ENCODE results near the gene EEPD1. TPM values are rescaled to one million over a fixed set of nuclear protein-coding genes. Genes with fewer than 3 reads are reported as not detected.

EEPD1 gene
- total RNA-seq, 1 donor from 2014 or later = 7.1 TPM

DNA sequence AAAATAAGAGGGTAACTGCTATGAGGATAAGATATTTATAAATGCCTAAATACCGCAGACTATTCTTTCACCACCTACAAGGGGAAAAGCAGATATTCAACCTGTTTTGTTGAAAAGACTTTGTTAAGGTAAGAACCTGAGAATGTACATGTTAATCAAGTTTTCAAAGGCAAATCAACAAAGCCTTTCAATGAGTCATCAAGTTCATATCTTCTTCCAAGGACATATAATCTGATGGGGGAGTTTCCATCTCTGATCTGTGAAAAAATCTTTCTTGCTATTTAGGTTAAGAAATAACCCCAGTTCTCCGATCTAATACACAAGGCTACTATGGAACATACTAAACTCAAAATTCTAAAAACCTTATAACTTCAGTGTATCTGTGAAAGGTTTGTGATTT is 196.6 kb downstream of the EEPD1 start:
- Histone ChIP-seq H3K36me3 (no peaks in the 10 kb centered on the region), H3K4me1 (no peaks in the 10 kb centered on the region), H3K9me3 (replicated peaks) (no peaks in the 10 kb centered on the region), H3K4me3 (no peak overlapping the region), H3K27me3 (ENCODE audit: low read depth) (no peaks in the 10 kb centered on the region), H3K27ac (replicated peaks) (no peak overlapping the region)
- TF ChIP-seq, protein P1, sequence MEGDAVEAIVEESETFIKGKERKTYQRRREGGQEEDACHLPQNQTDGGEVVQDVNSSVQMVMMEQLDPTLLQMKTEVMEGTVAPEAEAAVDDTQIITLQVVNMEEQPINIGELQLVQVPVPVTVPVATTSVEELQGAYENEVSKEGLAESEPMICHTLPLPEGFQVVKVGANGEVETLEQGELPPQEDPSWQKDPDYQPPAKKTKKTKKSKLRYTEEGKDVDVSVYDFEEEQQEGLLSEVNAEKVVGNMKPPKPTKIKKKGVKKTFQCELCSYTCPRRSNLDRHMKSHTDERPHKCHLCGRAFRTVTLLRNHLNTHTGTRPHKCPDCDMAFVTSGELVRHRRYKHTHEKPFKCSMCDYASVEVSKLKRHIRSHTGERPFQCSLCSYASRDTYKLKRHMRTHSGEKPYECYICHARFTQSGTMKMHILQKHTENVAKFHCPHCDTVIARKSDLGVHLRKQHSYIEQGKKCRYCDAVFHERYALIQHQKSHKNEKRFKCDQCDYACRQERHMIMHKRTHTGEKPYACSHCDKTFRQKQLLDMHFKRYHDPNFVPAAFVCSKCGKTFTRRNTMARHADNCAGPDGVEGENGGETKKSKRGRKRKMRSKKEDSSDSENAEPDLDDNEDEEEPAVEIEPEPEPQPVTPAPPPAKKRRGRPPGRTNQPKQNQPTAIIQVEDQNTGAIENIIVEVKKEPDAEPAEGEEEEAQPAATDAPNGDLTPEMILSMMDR (IDR thresholded peaks at IDR 0.05; ENCODE audit: borderline replicate concordance) = no peak
- DNase-seq = no peak
- intact Hi-C loops (cut with micrococcal nuclease) = no loop called here

Other genes starting within 250 kb of the EEPD1 start
- gene ANLN, start 236.6 kb downstream of the EEPD1 start, total RNA-seq = 2.1 TPM